ENCODE results near the gene SPDEF.
A peak's percentile ranks its signal among the peaks of the same experiment; 100 is the strongest.

SPDEF gene

DNA sequence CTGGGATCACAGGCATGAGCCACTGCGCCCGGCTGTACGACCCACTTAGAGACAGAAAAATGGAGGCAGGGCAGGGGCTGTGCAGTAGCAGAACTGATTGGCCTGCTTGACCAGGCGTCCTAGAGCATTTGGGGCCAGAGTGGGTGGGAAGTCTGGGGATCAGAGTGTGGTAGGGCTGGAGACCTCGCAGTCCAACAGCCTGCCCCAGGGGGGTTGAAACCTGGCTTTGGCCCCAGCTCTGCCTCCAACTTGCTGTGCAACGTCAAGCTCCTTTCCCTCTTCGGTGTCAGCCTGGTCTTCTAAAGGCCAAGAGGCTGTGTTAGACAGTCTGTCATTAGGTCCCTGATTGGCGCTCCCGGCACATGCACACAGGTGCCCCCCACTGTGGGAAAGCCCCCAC lies 15.3 kb upstream of the SPDEF start:
- peak; percentile 69; the same call in 1 of the 2 replicates for TF ChIP-seq ZFP3 (CRISPR knock-in tag; IDR thresholded peaks at IDR 0.05)
- no peak for TF ChIP-seq SNAI2 (CRISPR knock-in tag; IDR thresholded peaks at IDR 0.05)
- ATAC-seq, result no peak

DNA sequence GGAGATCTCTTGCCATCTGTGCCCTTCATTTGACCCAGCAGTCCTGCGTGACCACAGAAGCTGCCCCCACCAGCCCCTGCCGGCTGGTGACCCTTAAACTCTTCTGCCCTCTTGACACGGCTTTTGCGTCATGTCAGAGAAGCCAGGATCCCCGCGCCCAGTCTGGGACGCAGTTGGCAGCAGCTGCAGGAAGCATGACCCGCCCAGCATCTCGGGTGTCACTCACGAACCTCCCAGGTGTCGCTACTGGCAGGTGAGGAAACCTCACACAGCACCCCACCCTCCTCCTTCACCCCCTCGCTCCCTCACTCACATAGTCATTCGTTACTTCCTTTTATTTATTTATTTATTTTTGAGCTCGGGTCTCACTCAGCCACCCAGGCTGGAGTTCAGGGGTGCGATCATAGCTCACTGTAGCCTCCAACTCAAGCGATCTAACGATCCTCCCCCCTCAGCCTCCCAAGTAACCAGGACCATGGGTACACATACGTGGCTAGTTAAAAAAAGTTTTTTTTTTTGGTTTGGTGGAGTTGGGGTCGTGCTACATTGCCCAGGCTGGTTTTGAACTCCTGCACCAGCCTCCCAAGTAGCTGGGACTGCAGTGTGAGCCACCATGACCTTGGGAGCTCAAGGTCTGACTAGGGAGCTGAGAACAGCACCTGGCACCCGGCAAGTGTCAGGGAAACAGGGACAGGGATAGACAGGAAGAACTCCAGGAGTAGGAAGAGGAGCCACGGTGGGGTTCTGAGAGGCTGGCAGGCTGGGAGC lies 14.1 kb upstream of the SPDEF start:
- ATAC-seq, result no peak
- no peak for TF ChIP-seq ZNF70 (CRISPR knock-in tag; IDR thresholded peaks at IDR 0.05)
- TF ChIP-seq BACH2 (CRISPR knock-in tag; IDR thresholded peaks at IDR 0.05; ENCODE audit: borderline replicate concordance), result no peak
- TF ChIP-seq, protein P1, sequence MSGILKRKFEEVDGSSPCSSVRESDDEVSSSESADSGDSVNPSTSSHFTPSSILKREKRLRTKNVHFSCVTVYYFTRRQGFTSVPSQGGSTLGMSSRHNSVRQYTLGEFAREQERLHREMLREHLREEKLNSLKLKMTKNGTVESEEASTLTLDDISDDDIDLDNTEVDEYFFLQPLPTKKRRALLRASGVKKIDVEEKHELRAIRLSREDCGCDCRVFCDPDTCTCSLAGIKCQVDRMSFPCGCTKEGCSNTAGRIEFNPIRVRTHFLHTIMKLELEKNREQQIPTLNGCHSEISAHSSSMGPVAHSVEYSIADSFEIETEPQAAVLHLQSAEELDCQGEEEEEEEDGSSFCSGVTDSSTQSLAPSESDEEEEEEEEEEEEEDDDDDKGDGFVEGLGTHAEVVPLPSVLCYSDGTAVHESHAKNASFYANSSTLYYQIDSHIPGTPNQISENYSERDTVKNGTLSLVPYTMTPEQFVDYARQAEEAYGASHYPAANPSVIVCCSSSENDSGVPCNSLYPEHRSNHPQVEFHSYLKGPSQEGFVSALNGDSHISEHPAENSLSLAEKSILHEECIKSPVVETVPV (CRISPR knock-in tag; IDR thresholded peaks at IDR 0.05), result no peak
- no peak for TF ChIP-seq RARB (CRISPR knock-in tag; IDR thresholded peaks at IDR 0.05)
- no peak for TF ChIP-seq SNAI2 (CRISPR knock-in tag; IDR thresholded peaks at IDR 0.05)
- TF ChIP-seq PPARA (CRISPR knock-in tag; IDR thresholded peaks at IDR 0.05; ENCODE audit: borderline replicate concordance), result no peak
- no peak for TF ChIP-seq ZFP30 (CRISPR knock-in tag; IDR thresholded peaks at IDR 0.05)
- TF ChIP-seq ARNTL (CRISPR knock-in tag; IDR thresholded peaks at IDR 0.05; ENCODE audit: borderline replicate concordance, low read depth), result no peak
- TF ChIP-seq ISL1 (CRISPR knock-in tag; IDR thresholded peaks at IDR 0.05), result no peak
- TF ChIP-seq ESRRG (CRISPR knock-in tag; IDR thresholded peaks at IDR 0.05), result no peak
- no peak for TF ChIP-seq ZNF8 (CRISPR knock-in tag; IDR thresholded peaks at IDR 0.05)
- no peak for TF ChIP-seq GLIS3 (CRISPR knock-in tag; IDR thresholded peaks at IDR 0.05)
- TF ChIP-seq TCF4 (CRISPR knock-in tag; IDR thresholded peaks at IDR 0.05; ENCODE audit: borderline replicate concordance), result no peak
- no peak for TF ChIP-seq ZC3H10 (CRISPR knock-in tag; IDR thresholded peaks at IDR 0.05)

DNA sequence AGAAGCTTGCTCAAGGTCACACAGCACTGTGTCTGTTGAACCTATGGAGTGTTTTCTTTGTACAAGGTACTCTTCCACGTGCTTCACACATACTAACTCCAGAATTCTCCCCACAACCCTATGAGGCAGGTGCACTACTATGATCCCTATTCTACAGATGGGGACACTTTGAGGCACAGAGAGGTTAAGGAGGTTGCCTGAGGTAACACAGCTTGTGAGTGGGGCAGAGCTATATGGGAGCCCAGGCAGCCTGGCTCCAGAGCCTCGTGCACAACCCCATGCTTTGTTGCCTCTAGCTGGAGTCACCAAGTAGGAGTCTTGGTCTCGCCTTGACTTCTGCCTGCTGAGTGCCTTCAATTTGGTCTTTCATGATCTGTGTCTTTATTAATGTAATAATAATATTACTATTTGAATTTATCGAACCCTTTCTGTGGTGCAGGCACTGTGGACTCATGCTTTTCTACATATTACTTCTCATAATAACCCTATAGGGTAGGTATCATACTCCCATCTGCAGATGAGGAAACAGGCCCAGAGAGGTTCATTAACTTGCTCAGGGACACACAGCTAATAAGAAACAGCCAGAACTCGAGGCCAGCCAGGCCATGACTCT lies 13.3 kb upstream of the SPDEF start:
- no peak for TF ChIP-seq PPARA (CRISPR knock-in tag; IDR thresholded peaks at IDR 0.05; ENCODE audit: borderline replicate concordance)
- no peak for TF ChIP-seq ISL1 (CRISPR knock-in tag; IDR thresholded peaks at IDR 0.05)
- no peak for TF ChIP-seq ZNF565 (CRISPR knock-in tag; conservative IDR thresholded peaks at IDR 0.05; ENCODE audit: low read depth)
- TF ChIP-seq ZFP3 (CRISPR knock-in tag; IDR thresholded peaks at IDR 0.05), result no peak
- no peak for TF ChIP-seq ZNF8 (CRISPR knock-in tag; IDR thresholded peaks at IDR 0.05)
- TF ChIP-seq RARB (CRISPR knock-in tag; IDR thresholded peaks at IDR 0.05), result no peak
- TF ChIP-seq, protein P2, sequence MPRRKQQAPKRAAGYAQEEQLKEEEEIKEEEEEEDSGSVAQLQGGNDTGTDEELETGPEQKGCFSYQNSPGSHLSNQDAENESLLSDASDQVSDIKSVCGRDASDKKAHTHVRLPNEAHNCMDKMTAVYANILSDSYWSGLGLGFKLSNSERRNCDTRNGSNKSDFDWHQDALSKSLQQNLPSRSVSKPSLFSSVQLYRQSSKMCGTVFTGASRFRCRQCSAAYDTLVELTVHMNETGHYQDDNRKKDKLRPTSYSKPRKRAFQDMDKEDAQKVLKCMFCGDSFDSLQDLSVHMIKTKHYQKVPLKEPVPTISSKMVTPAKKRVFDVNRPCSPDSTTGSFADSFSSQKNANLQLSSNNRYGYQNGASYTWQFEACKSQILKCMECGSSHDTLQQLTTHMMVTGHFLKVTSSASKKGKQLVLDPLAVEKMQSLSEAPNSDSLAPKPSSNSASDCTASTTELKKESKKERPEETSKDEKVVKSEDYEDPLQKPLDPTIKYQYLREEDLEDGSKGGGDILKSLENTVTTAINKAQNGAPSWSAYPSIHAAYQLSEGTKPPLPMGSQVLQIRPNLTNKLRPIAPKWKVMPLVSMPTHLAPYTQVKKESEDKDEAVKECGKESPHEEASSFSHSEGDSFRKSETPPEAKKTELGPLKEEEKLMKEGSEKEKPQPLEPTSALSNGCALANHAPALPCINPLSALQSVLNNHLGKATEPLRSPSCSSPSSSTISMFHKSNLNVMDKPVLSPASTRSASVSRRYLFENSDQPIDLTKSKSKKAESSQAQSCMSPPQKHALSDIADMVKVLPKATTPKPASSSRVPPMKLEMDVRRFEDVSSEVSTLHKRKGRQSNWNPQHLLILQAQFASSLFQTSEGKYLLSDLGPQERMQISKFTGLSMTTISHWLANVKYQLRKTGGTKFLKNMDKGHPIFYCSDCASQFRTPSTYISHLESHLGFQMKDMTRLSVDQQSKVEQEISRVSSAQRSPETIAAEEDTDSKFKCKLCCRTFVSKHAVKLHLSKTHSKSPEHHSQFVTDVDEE (CRISPR knock-in tag; IDR thresholded peaks at IDR 0.05), result no peak
- TF ChIP-seq ESRRG (CRISPR knock-in tag; IDR thresholded peaks at IDR 0.05), result no peak
- TF ChIP-seq, protein P3, sequence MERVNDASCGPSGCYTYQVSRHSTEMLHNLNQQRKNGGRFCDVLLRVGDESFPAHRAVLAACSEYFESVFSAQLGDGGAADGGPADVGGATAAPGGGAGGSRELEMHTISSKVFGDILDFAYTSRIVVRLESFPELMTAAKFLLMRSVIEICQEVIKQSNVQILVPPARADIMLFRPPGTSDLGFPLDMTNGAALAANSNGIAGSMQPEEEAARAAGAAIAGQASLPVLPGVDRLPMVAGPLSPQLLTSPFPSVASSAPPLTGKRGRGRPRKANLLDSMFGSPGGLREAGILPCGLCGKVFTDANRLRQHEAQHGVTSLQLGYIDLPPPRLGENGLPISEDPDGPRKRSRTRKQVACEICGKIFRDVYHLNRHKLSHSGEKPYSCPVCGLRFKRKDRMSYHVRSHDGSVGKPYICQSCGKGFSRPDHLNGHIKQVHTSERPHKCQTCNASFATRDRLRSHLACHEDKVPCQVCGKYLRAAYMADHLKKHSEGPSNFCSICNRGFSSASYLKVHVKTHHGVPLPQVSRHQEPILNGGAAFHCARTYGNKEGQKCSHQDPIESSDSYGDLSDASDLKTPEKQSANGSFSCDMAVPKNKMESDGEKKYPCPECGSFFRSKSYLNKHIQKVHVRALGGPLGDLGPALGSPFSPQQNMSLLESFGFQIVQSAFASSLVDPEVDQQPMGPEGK (CRISPR knock-in tag; IDR thresholded peaks at IDR 0.05; ENCODE audit: borderline replicate concordance), result no peak
- TF ChIP-seq BACH2 (CRISPR knock-in tag; IDR thresholded peaks at IDR 0.05; ENCODE audit: borderline replicate concordance), result no peak
- no peak for TF ChIP-seq ZC3H10 (CRISPR knock-in tag; IDR thresholded peaks at IDR 0.05)
- TF ChIP-seq ARNTL (CRISPR knock-in tag; IDR thresholded peaks at IDR 0.05; ENCODE audit: borderline replicate concordance, low read depth), result no peak
- TF ChIP-seq ZNF70 (CRISPR knock-in tag; IDR thresholded peaks at IDR 0.05), result no peak
- ATAC-seq, result no peak

DNA sequence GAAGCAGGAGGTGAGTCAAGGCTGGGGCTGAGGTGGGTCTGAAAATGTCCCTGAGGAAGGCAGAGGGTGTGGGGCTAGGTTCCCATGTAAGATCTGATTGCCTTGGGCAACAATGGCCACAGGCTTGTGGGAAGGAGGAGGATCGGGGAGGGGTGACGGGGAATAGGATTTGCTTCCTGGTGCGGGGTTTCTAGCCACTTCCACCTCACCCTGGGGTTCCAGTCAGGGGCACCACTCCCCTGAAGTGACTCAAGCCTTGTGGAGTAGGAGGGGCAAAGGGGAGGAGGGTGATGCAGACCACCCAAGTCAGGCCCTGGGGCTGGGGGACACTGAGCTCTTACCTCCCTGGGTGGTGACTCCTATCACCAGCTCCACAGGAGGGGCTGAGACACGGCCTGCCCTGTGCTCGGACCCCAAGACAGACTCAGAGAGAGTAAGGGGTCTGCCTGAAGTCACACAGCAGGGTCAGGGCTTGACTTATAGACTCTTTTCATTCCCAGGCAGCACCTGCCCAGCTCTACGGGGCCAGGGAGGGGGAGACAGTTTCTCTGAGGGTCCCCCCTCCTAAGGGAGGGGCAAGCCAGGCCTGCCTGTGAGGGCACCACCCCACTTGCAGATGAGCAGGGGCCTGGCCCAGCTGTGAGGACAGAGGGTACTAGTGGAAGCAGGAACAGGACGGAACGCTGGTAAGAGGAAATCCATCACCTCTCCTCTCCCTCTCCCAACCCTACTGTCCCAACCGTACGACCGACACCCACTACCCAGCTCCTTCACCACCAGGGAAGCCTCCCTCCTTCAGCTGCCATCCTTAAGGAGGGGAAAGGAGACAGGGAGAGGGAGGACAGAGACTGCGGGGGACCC lies 12.4 kb upstream of the SPDEF start:
- ATAC-seq, result no peak
- TF ChIP-seq PPARA (CRISPR knock-in tag; IDR thresholded peaks at IDR 0.05; ENCODE audit: borderline replicate concordance) (no peak), ZNF70 (CRISPR knock-in tag; IDR thresholded peaks at IDR 0.05) (no peak), ZFP30 (CRISPR knock-in tag; IDR thresholded peaks at IDR 0.05) (no peak)
- TF ChIP-seq, protein P2 (CRISPR knock-in tag; IDR thresholded peaks at IDR 0.05), result no peak
- TF ChIP-seq, protein P4, sequence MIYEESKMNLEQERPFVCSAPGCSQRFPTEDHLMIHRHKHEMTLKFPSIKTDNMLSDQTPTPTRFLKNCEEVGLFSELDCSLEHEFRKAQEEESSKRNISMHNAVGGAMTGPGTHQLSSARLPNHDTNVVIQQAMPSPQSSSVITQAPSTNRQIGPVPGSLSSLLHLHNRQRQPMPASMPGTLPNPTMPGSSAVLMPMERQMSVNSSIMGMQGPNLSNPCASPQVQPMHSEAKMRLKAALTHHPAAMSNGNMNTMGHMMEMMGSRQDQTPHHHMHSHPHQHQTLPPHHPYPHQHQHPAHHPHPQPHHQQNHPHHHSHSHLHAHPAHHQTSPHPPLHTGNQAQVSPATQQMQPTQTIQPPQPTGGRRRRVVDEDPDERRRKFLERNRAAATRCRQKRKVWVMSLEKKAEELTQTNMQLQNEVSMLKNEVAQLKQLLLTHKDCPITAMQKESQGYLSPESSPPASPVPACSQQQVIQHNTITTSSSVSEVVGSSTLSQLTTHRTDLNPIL (CRISPR knock-in tag; IDR thresholded peaks at IDR 0.05; ENCODE audit: low read depth), result no peak
- TF ChIP-seq, protein P5, sequence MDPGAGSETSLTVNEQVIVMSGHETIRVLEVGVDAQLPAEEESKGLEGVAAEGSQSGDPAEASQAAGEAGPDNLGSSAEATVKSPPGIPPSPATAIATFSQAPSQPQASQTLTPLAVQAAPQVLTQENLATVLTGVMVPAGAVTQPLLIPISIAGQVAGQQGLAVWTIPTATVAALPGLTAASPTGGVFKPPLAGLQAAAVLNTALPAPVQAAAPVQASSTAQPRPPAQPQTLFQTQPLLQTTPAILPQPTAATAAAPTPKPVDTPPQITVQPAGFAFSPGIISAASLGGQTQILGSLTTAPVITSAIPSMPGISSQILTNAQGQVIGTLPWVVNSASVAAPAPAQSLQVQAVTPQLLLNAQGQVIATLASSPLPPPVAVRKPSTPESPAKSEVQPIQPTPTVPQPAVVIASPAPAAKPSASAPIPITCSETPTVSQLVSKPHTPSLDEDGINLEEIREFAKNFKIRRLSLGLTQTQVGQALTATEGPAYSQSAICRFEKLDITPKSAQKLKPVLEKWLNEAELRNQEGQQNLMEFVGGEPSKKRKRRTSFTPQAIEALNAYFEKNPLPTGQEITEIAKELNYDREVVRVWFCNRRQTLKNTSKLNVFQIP (CRISPR knock-in tag; IDR thresholded peaks at IDR 0.05; ENCODE audit: borderline replicate concordance, low read depth), result no peak
